ENCODE measurements around the gene ATCAY.
"Not testable (repeated sequence)": the region's sequence is repeated elsewhere in the genome, so short reads cannot be mapped to it uniquely, and the experiment has no call there.

ATCAY gene

DNA sequence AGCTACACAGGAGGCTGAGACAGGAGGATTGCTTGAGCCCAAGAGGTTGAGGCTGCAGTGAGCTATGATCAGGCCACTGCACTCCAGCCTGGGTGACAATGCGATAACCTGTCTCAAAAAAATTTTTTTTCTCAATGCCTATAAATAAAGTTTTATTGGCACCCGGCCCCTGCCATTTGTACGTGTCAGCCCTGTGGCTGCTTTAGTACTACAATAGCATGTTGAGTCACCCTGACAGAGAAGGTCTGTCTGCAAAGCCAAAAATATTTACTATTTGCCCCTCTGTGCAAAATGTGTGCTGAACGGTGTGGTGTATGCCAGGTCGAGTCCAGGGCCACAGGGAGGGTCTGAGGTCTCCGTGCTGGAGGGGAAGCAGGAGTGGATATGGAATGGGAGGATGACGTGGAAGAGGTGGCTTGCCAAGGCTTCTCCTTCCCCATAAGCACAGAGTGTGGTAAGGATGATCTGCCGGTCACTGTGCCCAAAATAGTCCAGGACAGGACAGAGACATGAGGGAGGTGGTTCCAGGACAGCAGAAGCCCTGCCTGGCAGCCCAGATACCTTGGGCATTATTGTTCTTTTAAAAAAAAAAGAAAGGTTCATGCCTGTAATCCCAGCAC lies 62.4 kb downstream of the ATCAY start:
- TF ChIP-seq, protein P1, sequence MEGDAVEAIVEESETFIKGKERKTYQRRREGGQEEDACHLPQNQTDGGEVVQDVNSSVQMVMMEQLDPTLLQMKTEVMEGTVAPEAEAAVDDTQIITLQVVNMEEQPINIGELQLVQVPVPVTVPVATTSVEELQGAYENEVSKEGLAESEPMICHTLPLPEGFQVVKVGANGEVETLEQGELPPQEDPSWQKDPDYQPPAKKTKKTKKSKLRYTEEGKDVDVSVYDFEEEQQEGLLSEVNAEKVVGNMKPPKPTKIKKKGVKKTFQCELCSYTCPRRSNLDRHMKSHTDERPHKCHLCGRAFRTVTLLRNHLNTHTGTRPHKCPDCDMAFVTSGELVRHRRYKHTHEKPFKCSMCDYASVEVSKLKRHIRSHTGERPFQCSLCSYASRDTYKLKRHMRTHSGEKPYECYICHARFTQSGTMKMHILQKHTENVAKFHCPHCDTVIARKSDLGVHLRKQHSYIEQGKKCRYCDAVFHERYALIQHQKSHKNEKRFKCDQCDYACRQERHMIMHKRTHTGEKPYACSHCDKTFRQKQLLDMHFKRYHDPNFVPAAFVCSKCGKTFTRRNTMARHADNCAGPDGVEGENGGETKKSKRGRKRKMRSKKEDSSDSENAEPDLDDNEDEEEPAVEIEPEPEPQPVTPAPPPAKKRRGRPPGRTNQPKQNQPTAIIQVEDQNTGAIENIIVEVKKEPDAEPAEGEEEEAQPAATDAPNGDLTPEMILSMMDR (IDR thresholded peaks at IDR 0.05; ENCODE audit: low read depth, low read length, missing control alignments), result no peak
- no peak for DNase-seq
- H3K27ac ChIP-seq, result no peak overlapping the region
- in situ Hi-C loops (cut with HindIII; ENCODE audit: low pct_ligation_motif_present, low sequenced_read_pairs), result no loop called here
- no peaks in the 10 kb centered on the region for H3K27me3 ChIP-seq (replicated peaks)
- no peaks in the 10 kb centered on the region for H3K36me3 ChIP-seq (replicated peaks)
- H3K4me3 ChIP-seq (ENCODE audit: low read depth, low read length), result no peak overlapping the region

DNA sequence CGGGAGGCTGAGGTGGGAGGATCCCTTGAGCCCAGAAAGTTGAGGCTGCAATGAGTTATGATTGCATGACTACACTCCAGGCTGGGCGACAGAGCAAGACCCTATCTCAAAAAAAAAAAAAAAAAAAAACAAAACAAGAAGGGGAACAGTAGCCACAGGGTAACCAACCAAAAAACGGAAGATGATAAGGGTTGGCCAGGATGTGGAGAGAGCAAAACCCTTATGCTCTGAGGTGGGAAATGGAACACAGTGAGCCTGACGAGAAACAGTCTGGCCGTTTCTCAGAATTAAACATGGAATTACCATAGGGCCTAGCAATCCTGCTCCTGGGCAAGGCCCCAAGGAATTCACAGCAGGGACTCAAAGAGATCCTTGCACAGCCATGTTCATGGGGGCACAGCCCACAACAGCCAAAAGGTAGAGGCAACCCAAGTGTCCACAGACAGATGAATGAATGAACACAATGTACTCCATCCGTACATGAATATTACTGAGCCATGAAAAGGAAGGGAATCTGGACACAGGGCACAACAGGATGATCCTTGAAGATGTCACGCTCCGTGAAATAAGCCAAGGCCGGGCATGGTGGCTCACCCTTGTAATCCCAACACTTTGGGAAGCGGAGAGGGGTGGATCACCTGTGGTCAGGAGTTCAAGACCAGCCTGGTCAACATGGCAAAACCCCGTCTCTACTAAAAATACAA lies 63.7 kb downstream of the ATCAY start:
- TF ChIP-seq, protein P1 (IDR thresholded peaks at IDR 0.05; ENCODE audit: low read depth, low read length, missing control alignments), result no peak
- Histone ChIP-seq H3K4me3 (ENCODE audit: low read depth, low read length) (no peak overlapping the region), H3K27ac (no peak overlapping the region), H3K36me3 (replicated peaks) (no peaks in the 10 kb centered on the region), H3K27me3 (replicated peaks) (no peaks in the 10 kb centered on the region)
- in situ Hi-C loops (cut with HindIII; ENCODE audit: low pct_ligation_motif_present, low sequenced_read_pairs), result no loop called here
- no peak for DNase-seq

DNA sequence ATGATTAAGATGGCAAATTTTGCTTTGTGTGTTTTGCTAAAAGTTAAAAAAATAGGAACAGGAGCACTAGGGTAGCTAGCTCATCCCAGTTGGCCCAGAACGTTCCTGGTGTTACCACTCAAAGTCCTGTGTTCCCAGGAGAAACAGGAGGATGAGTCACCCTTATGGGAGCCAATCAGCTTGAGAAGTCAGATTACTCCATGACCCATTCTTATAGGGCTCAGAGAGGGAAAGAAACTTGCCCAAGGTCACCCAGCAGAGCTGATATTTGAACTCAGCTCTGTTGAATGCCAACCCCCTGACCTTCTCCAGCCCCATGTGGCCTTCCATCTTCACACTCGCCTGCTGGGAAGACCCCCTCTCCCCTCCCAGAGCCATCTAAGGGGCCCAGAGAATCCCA lies 65.4 kb downstream of the ATCAY start:
- DNase-seq, result no peak
- no peak overlapping the region for H3K27ac ChIP-seq
- no peak overlapping the region for H3K4me3 ChIP-seq (ENCODE audit: low read depth, low read length)
- in situ Hi-C loops (cut with HindIII; ENCODE audit: low pct_ligation_motif_present, low sequenced_read_pairs), result no loop called here
- TF ChIP-seq, protein P1 (IDR thresholded peaks at IDR 0.05; ENCODE audit: low read depth, low read length, missing control alignments), result no peak
- no peaks in the 10 kb centered on the region for H3K36me3 ChIP-seq (replicated peaks)
- no peaks in the 10 kb centered on the region for H3K27me3 ChIP-seq (replicated peaks)

GRCh38 chr19:3947316-3947933 lies 66.9 kb downstream of the ATCAY start:
- DNase-seq; H3K27me3 ChIP-seq (replicated peaks); H3K27ac ChIP-seq; H3K4me3 ChIP-seq (ENCODE audit: low read depth, low read length); H3K36me3 ChIP-seq (replicated peaks); in situ Hi-C loops (cut with HindIII; ENCODE audit: low pct_ligation_motif_present, low sequenced_read_pairs): not testable (repeated sequence)

DNA sequence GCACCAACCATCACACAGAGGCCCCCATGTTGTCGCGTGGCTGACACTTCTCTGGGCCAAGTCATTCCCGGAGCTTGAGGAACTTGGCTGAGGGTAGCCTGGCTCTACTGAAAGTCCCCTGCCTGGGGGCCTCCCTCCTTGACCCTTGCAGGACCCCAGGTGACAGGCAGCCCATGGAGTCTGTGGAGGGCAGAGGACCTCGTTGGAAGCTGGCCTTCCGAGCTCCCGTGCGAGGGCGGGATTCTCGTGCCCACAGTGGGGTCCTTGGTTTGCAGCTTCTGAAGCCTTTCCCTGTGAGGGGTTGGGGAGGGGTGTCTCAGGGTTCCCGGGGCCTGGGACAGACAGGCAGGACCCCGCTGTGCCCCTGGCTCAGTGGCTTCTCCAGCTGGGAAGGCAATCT lies 68.8 kb downstream of the ATCAY start:
- in situ Hi-C loops (cut with HindIII; ENCODE audit: low pct_ligation_motif_present, low sequenced_read_pairs), result no loop called here
- TF ChIP-seq, protein P1 (IDR thresholded peaks at IDR 0.05; ENCODE audit: low read depth, low read length, missing control alignments), result no peak
- DNase-seq, result no peak
- Histone ChIP-seq H3K36me3 (replicated peaks) (no peaks in the 10 kb centered on the region), H3K27me3 (replicated peaks) (no peaks in the 10 kb centered on the region), H3K27ac (no peak overlapping the region), H3K4me3 (ENCODE audit: low read depth, low read length) (no peak overlapping the region)

DNA sequence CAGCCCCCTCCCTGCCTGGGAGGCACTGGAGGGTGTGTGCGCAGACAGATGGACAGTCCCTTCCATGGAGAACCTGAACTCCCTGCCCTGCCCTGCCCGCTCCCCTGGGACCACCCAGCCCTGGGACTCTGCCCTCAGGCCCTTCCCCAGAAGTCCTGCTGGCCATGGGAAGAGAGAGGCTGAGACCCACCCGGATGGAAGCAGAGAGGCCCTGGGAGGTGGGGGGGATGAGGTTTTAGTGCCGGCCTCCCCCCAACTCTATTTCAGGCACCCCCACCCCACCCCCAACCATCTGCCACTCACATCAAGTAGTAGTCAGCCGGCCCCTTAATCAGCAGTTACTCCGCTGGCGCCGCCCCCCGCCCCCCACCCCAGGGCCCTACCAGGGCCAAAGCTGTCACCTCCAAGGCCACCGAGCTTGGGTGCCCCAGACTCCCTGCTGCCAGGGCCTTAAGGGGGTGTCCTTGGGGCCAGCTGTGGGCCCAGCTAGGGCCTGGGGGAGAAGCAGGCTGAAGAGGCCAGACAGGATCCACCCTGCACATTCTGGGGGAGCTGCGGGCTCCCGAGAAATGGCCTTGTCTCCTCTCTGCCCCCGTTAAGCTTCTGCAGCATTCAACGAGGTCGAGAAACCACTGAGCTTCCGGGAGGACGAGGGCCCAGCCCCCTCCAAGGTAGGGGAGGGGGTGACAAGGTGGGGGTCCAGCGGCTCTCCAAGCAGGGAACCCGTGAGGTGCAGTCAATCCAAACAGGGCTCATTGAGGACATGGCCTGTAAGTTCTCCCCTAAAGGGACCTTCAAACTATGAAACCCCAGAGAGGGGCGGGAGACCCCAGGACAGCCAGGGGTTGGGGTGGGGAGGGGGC lies 69.7 kb downstream of the ATCAY start:
- in situ Hi-C loops (cut with HindIII; ENCODE audit: low pct_ligation_motif_present, low sequenced_read_pairs), result no loop called here
- Histone ChIP-seq H3K4me3 (ENCODE audit: low read depth, low read length) (no peak overlapping the region), H3K27ac (no peak overlapping the region), H3K36me3 (replicated peaks) (no peaks in the 10 kb centered on the region), H3K27me3 (replicated peaks) (no peaks in the 10 kb centered on the region)
- no peak for DNase-seq
- TF ChIP-seq, protein P1 (IDR thresholded peaks at IDR 0.05; ENCODE audit: low read depth, low read length, missing control alignments), result no peak
